ENCODE measurements around the gene OPN1SW.

- TF ChIP-seq POLR2A (IDR thresholded peaks at IDR 0.05) (no peak), POLR2AphosphoS5 (IDR thresholded peaks at IDR 0.05) (no peak)
Measured at GRCh38 chr7:128734890-128735289, 40.7 kb downstream of the OPN1SW start.

All from transverse colon (tissue), 3 donors.